ENCODE results near the gene GPR108.

GRCh38 chr19:6751189-6751588 is 13.8 kb upstream of the GPR108 start:
- TF ChIP-seq EZH2phosphoT487 (IDR thresholded peaks at IDR 0.05; ENCODE audit: borderline replicate concordance, low read depth, low read length): no peak
- TF ChIP-seq CTCF (conservative IDR thresholded peaks at IDR 0.05; ENCODE audit: low read length): no peak
